GM06990 (cell line): ENCODE results near the gene MTIF3.

ENCODE experiments used
- DNase-seq: peaks from one replicate; pipeline ENCODE4 v3.0.0-alpha.2; 2011; ENCODE audit not compliant: insufficient read length; ENCODE audit errors: extremely low read depth
- H3K27me3 ChIP-seq: replicated peaks from 2 replicates; pipeline ENCODE4 v1.6.0; 2011; ENCODE audit warnings: low read length; ENCODE audit not compliant: control insufficient read depth, insufficient read depth
- H3K36me3 ChIP-seq: 2 replicates; pipeline ENCODE4 v1.5.1; 2011; ENCODE audit warnings: low read length; ENCODE audit not compliant: control insufficient read depth, insufficient read depth
- H3K4me3 ChIP-seq: replicated peaks from 2 replicates; pipeline ENCODE4 v1.5.1; 2011; ENCODE audit warnings: low read depth, mild to moderate bottlenecking, control low read depth, low read length
- TF ChIP-seq, protein P1 (sequence below): IDR thresholded peaks from 2 replicates; pipeline ENCODE4 v1.5.1; 2011; ENCODE audit warnings: low read length, control low read depth, mild to moderate bottlenecking, inconsistent platforms; ENCODE audit not compliant: insufficient read depth, poor library complexity, severe bottlenecking

Gene MTIF3

GRCh38 chr13:27428160-27428559 lies 22.2 kb downstream of the MTIF3 start:
- H3K36me3 ChIP-seq, result peaks cover 15% of the 10 kb centered on the region
- DNase-seq, result no peak
- H3K4me3 ChIP-seq, result no peak overlapping the region
- H3K27me3 ChIP-seq, result no peaks in the 10 kb centered on the region
- TF ChIP-seq, protein P1, sequence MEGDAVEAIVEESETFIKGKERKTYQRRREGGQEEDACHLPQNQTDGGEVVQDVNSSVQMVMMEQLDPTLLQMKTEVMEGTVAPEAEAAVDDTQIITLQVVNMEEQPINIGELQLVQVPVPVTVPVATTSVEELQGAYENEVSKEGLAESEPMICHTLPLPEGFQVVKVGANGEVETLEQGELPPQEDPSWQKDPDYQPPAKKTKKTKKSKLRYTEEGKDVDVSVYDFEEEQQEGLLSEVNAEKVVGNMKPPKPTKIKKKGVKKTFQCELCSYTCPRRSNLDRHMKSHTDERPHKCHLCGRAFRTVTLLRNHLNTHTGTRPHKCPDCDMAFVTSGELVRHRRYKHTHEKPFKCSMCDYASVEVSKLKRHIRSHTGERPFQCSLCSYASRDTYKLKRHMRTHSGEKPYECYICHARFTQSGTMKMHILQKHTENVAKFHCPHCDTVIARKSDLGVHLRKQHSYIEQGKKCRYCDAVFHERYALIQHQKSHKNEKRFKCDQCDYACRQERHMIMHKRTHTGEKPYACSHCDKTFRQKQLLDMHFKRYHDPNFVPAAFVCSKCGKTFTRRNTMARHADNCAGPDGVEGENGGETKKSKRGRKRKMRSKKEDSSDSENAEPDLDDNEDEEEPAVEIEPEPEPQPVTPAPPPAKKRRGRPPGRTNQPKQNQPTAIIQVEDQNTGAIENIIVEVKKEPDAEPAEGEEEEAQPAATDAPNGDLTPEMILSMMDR, result no peak

DNA sequence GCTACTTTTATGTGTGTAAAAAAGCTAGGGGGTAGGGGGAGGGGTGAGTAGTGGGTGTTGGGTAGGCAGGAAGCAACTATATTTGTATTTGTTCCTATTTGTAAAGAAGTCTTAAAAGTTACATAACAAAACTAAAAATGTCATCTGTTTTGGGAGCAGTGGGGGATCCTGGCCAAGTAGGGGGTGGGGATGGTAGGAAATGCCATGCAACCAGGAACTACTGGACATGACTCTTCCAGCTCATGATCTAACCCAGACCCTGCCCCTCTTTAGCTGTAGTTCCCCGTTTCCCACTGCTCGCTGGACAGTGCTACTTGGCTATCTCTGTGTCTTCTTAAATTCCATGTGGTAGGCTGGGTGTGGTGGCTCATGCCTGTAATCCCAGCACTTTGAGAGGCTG lies 22.7 kb downstream of the MTIF3 start:
- Histone ChIP-seq H3K4me3 (no peak overlapping the region), H3K27me3 (no peaks in the 10 kb centered on the region), H3K36me3 (peaks cover 15% of the 10 kb centered on the region)
- DNase-seq, result no peak
- TF ChIP-seq, protein P1, result no peak

DNA sequence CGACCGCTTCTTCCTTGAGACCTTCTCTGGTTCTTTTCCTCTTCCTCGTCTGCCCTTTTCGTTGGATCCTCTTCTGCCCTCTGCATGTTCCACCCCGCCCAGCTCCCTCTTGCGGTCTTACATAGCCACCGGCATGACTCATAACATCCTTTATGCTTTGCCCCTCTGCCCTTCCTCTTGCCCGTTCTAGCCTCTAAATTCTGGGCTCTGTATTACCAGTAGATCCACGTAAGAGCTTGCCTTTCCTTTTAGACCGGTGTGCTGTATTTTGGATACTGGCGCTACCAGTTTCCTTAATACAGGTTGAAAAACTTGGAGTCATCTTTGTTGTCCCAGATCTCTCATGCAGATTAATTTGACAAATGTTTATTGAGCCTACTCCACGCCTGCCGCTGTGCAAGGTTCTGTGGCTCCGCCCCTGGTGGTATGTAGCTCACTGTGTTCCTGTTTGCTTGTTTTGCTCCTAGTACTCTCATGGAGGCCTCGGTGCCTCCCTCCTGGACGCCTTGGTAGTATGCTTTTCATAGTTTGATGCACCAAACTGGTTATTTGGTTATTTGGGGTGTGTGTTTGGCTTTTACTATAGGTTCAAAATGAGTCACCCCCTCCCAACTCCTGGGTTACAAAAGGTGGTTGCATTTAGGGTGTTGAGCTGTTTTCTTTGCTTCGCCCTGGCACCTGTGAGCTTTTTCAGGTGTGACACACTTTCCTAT lies 24.3 kb downstream of the MTIF3 start:
- TF ChIP-seq, protein P1, result peak; percentile 51
- peak overlapping the region; percentile 77 for H3K4me3 ChIP-seq
- peak; percentile 63 for DNase-seq
- H3K36me3 ChIP-seq, result peaks cover 13% of the 10 kb centered on the region
- H3K27me3 ChIP-seq, result no peaks in the 10 kb centered on the region

DNA sequence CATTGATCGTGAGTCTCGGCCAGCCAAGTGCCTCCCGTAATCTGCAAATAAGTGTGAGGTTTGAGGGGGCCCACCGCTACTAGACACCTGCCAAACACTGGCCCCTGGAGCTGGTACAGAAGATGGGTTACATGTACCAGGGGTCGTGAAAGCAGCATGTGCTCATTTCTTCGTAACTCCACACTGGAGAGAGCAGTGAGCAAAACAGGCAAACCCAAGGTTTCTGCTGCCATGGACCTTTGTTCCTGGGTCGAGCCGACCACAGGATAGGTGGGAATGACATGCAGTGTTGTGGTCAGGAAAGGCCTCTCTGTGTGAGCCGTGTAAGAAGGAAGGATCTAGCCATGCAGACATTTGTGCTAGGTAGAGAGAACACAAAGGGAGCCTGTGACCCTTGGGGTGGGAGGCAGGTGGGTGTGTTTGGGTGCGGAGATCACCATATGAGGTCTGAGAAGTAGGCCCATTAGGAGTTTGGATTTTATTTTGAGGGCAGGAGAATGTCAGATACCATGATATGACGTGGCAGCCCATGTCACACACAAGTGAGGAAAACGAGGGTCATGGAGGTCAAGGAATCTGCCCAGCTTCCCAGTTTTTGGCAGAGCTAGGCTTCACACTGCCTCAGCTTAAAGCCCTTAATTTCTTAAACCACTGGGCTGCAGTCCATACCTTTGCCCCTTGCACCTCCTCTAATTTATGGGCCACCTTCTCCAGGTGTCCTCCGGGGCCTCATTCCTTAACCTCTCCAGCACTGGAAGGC lies 25.0 kb downstream of the MTIF3 start:
- H3K36me3 ChIP-seq, result peaks cover 11% of the 10 kb centered on the region
- peak overlapping the region; percentile 77 for H3K4me3 ChIP-seq
- TF ChIP-seq, protein P1, result no peak
- no peak for DNase-seq
- H3K27me3 ChIP-seq, result no peaks in the 10 kb centered on the region

DNA sequence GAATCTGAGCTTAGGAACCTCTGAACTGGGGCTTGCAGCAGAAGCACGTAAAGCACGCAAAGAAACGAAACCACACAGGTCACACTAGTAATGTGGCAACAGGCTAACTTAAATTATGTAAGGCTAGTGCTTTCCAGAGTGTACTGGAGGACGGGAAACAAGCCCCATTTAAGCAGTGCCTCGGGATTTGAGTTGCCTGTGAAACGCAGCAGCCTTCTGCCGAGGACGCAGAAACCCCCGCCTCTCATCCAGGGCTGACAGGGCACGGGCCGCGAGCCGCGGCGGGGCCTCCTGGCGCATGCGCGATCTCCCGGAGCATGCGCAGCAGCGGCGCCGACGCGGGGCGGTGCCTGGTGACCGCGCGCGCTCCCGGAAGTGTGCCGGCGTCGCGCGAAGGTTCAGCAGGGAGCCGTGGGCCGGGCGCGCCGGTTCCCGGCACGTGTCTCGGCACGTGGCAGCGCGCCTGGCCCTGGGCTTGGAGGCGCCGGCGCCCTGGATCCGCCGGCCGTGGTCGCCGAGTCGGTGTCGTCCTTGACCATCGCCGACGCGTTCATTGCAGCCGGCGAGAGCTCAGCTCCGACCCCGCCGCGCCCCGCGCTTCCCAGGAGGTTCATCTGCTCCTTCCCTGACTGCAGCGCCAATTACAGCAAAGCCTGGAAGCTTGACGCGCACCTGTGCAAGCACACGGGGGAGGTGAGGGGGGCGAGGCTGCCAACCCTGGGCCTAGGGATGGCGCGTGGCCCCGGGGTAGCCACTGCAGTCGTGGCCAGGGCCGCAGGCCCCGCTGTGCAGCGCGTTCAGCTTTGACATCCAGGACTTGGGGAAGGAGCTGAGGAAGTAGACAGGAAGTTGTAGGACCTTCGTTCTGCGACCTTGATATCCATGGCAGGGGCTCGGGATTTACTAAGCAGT lies 25.9 kb downstream of the MTIF3 start, which contains the start of gene GTF3A:
GTF3A (plus strand) TSS at position 374 of the 912 bp plus-strand sequence.
- TF ChIP-seq, protein P1, result no peak
- DNase-seq, result peak; percentile 94
- Histone ChIP-seq H3K4me3 (peak within 1 kb of the TSS; percentile 77), H3K27me3 (no peaks in the 10 kb centered on the region), H3K36me3 (peaks cover 10% of the 10 kb centered on the region)
